Dermis microvascular lymphatic vessel endothelial cell (primary cell): ENCODE results near the gene MXD3. TPM values are rescaled to one million over a fixed set of nuclear protein-coding genes. Genes with fewer than 3 reads are reported as not detected.
"Not testable (repeated sequence)": the region's sequence is repeated elsewhere in the genome, so short reads cannot be mapped to it uniquely, and the experiment has no call there.

ENCODE experiments used
- DNase-seq, 2 donors: peaks; one replicate each; pipeline versions ENCODE4 v3.0.0 to v3.0.0-alpha.2; 2010; ENCODE audit warnings: low read depth in 2 of 2
- total RNA-seq: library from RNA; depleted of rRNA; stranded (reverse); fragments of >200 nt; gene quantifications from 2 replicates; pipeline ENCODE4 v1.2.1, GENCODE V29; 2014

MXD3 gene
- total RNA-seq, 1 donor from 2014 or later, result 23.6 TPM

- no peak for DNase-seq
Measured at GRCh38 chr5:177343777-177344176, 32.1 kb upstream of the MXD3 start.

- not testable (repeated sequence) for DNase-seq
Measured at GRCh38 chr5:177343000-177343399, 31.3 kb upstream of the MXD3 start.

GRCh38 chr5:177339107-177339638 lies 27.5 kb upstream of the MXD3 start:
- DNase-seq, result peak in 1 of 2 donors; percentile 45

- DNase-seq, result no peak
Measured at GRCh38 chr5:177338251-177339106, 26.8 kb upstream of the MXD3 start.

- DNase-seq, result no peak
Measured at GRCh38 chr5:177336603-177337494, 25.2 kb upstream of the MXD3 start.

DNA sequence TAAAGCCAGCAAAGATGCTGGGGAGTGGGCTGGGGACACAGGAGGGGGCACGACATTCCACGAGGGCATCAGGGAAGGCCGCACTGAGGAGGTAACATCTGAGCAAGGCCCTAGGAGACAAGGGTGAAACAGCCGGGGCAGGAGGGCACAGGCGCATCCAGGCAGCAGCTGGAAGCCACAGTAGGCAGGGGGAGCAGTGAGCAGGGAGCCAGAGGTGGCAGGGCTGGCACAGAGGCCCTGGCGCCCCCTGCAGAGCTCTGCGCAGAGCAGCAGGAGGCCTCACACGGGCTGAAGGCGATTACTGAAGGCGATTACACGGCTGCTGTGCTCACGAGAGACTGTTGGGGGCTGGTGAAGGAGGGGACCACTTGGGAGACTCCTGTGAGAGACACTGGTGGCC lies 24.4 kb upstream of the MXD3 start:
- DNase-seq, result peak in 1 of 2 donors; percentile 48

- DNase-seq, result no peak
Measured at GRCh38 chr5:177335701-177336065, 24.0 kb upstream of the MXD3 start.

GRCh38 chr5:177334781-177335700 lies 23.3 kb upstream of the MXD3 start:
- no peak for DNase-seq

- DNase-seq, result no peak
Measured at GRCh38 chr5:177334155-177334551, 22.5 kb upstream of the MXD3 start.

- no peak for DNase-seq
Measured at GRCh38 chr5:177333420-177334154, 21.9 kb upstream of the MXD3 start.

DNA sequence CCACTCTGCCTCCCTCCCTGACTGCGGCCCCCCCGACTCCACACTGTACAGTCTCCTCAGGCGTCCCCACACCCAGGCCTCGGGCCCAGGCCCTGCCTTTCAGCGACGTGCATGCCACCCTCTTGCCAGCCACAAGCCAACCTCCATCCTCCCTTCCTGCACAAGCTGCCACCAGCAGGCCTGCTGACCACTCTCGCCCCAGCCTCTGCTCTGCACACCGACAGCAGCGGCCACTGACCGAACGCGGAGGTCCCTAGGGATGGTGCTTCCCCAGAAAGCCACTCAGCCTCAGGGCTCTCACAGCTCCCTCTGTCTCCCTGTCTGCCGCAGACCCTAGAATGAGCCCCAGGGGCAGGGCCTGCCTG lies 21.2 kb upstream of the MXD3 start:
- no peak for DNase-seq

GRCh38 chr5:177332031-177332895 lies 20.6 kb upstream of the MXD3 start:
- no peak for DNase-seq

GRCh38 chr5:177330991-177331842 lies 19.5 kb upstream of the MXD3 start:
- DNase-seq, result no peak

GRCh38 chr5:177329883-177330282 lies 18.2 kb upstream of the MXD3 start:
- no peak for DNase-seq

GRCh38 chr5:177328545-177329231 lies 17.0 kb upstream of the MXD3 start:
- no peak for DNase-seq

GRCh38 chr5:177327539-177328522 lies 16.1 kb upstream of the MXD3 start:
- DNase-seq, result peak in 1 of 2 donors; percentile 64
